B cell (primary cell): Measurements from ENCODE around the gene FBXL16. TPM values are rescaled to one million over a fixed set of nuclear protein-coding genes. Genes with fewer than 3 reads are reported as not detected.
"Not testable (repeated sequence)": the region's sequence is repeated elsewhere in the genome, so short reads cannot be mapped to it uniquely, and the experiment has no call there.

Experiments
- ATAC-seq: fragments of 200-7000 bp; cut with Tn5 transposase; one replicate; pipeline ENCODE4 v1.10.0; 2021; ENCODE audit warnings: low read depth, mild to moderate bottlenecking, moderate number of reproducible peaks, moderate library complexity
- CTCF ChIA-PET: fragments of 350-600 bp; sonication (Branson Sonifier 250); formaldehyde crosslinking; loops from one replicate; lab custom pipeline; 2021; ENCODE audit warnings: antibody characterized with exemption, inconsistent platforms; lab: Charles Lee
- POLR2A ChIA-PET: fragments of 350-600 bp; sonication (Branson Sonifier 250); formaldehyde crosslinking; loops from one replicate; lab custom pipeline; 2021; ENCODE audit warnings: antibody characterized with exemption; lab: Charles Lee
- DNase-seq: peaks from one replicate; pipeline ENCODE4 v3.0.0; 2013
- H2AFZ ChIP-seq: 2 replicates; pipeline ENCODE4 v1.6.1; 2012; ENCODE audit warnings: mild to moderate bottlenecking, low read depth, low read length; ENCODE audit not compliant: insufficient read depth, poor library complexity, severe bottlenecking
- H3K27ac ChIP-seq, 2 donors: 1 replicate in 1 of 2; 2 replicates in 1 of 2; pipeline ENCODE4 v1.5.1; 2012 to 2013; ENCODE audit warnings: low read length in 2 of 2, mild to moderate bottlenecking in 2 of 2, moderate library complexity in 1 of 2
- H3K27me3 ChIP-seq, 4 experiments: fragments of 200-600 bp in 1 of 4; sonication (generic) in 1 of 4; replicated peaks in 1 of 4; 1 replicate in 2 of 4; 2 replicates in 2 of 4; pipeline versions ENCODE4 v1.6.1 to v1.7.0; 2013 to 2016; ENCODE audit warnings: low read length in 3 of 4, mild to moderate bottlenecking in 2 of 4, mixed read lengths in 1 of 4, moderate library complexity in 1 of 4; ENCODE audit not compliant: insufficient read depth in 4 of 4, control insufficient read depth in 3 of 4; ENCODE audit errors: control extremely low read depth in 1 of 4
- H3K36me3 ChIP-seq, 2 experiments: replicated peaks in 1 of 2; 1 replicate in 1 of 2; 2 replicates in 1 of 2; pipeline versions ENCODE4 v1.6.1 to v1.7.1; 2013; ENCODE audit warnings: low read length in 1 of 2; ENCODE audit not compliant: insufficient read depth in 2 of 2, control insufficient read depth in 1 of 2; ENCODE audit errors: control extremely low read depth in 1 of 2, extremely low read depth in 1 of 2
- H3K4me1 ChIP-seq, 2 donors: fragments of 200-600 bp in 1 of 2; sonication (generic) in 1 of 2; 1 replicate in 1 of 2; 2 replicates in 1 of 2; pipeline versions ENCODE4 v1.5.1 to v1.6.1; 2013 to 2017; ENCODE audit warnings: low read length in 2 of 2; ENCODE audit not compliant: control insufficient read depth in 2 of 2, insufficient read depth in 2 of 2
- H3K4me2 ChIP-seq: replicated peaks from 2 replicates; pipeline ENCODE3; 2012; ENCODE audit warnings: mild to moderate bottlenecking, low read depth, low read length; ENCODE audit not compliant: poor library complexity, severe bottlenecking
- H3K4me3 ChIP-seq, 5 experiments: fragments of 200-600 bp in 1 of 5; sonication (generic) in 1 of 5; 1 replicate in 3 of 5; 2 replicates in 2 of 5; pipeline versions ENCODE4 v1.5.1 to v1.7.0; 2011 to 2016; ENCODE audit warnings: low read length in 4 of 5, mild to moderate bottlenecking in 4 of 5, low read depth in 2 of 5, control low read depth in 1 of 5, moderate library complexity in 1 of 5; ENCODE audit not compliant: insufficient read depth in 1 of 5; ENCODE audit errors: control extremely low read depth in 1 of 5, extremely low read depth in 1 of 5
- H3K79me2 ChIP-seq: fragments of 200-600 bp; sonication (generic); one replicate; pipeline ENCODE4 v1.6.0; 2016; ENCODE audit warnings: low read length; ENCODE audit not compliant: control insufficient read depth, insufficient read depth
- H3K9ac ChIP-seq: fragments of 200-600 bp; sonication (generic); 2 replicates; pipeline ENCODE4 v1.6.1; 2017; ENCODE audit warnings: mild to moderate bottlenecking, low read length, moderate library complexity
- H3K9me3 ChIP-seq, 3 donors: one replicate each; pipeline versions ENCODE4 v1.6.1 to v1.7.1; 2013; ENCODE audit warnings: low read length in 2 of 3; ENCODE audit not compliant: control insufficient read depth in 2 of 3, insufficient read depth in 1 of 3; ENCODE audit errors: control extremely low read depth in 1 of 3
- H4K20me1 ChIP-seq: 2 replicates; pipeline ENCODE4 v1.6.0; 2012; ENCODE audit warnings: mild to moderate bottlenecking, low read length; ENCODE audit not compliant: insufficient read depth, control insufficient read depth, poor library complexity, severe bottlenecking
- H3K27ac Mint-ChIP-seq: one replicate; pipeline ENCODE4 v1.8.0; 2021; ENCODE audit warnings: mixed read lengths
- H3K27me3 Mint-ChIP-seq: one replicate; pipeline ENCODE4 v1.8.0; 2021; ENCODE audit warnings: mixed read lengths
- H3K4me1 Mint-ChIP-seq: one replicate; pipeline ENCODE4 v1.8.0; 2021; ENCODE audit warnings: mixed read lengths
- H3K4me3 Mint-ChIP-seq: one replicate; pipeline ENCODE4 v1.8.0; 2021; ENCODE audit warnings: mixed read lengths
- H3K9me3 Mint-ChIP-seq: one replicate; pipeline ENCODE4 v1.8.0; 2022; ENCODE audit warnings: mixed read lengths; ENCODE audit not compliant: insufficient read depth
- EZH2 ChIP-seq: IDR thresholded peaks from 2 replicates; pipeline ENCODE4 v1.6.1; 2012; ENCODE audit warnings: borderline replicate concordance, low read depth, mild to moderate bottlenecking, moderate library complexity, low read length; ENCODE audit not compliant: insufficient read depth, poor library complexity, severe bottlenecking
- WGBS: methylation state at CpG from one replicate; pipeline ENCODE4 v1.1.5; 2013; ENCODE audit warnings: missing lambda C conversion rate; ENCODE audit not compliant: insufficient coverage; 5-methylcytosine and 5-hydroxymethylcytosine counted together
- intact Hi-C: fragments of 100-400 bp; cut with micrococcal nuclease; formaldehyde crosslinking; loops from one replicate; pipeline ENCODE4 v1.10.0; 2022
- polyA plus RNA-seq: library from polyadenylated mRNA; depleted of rRNA; stranded (reverse); fragments of >200 nt; gene quantifications from 2 replicates; pipeline ENCODE4 v1.2.3, GENCODE V29; 2012
- total RNA-seq, 2 donors: library from RNA; stranded (reverse); fragments of 120-200 nt in 1 of 2; gene quantifications; 1 replicate in 1 of 2; 2 replicates in 1 of 2; pipeline versions ENCODE4 v1.2.3 to v1.2.4, GENCODE V29; 2013 to 2022
- TF ChIP-seq, protein P1 (sequence below): fragments of 200-600 bp; IDR thresholded peaks from one replicate; pipeline ENCODE4 v1.8.0; 2022; ENCODE audit warnings: antibody characterized with exemption, mild to moderate bottlenecking

The FBXL16 gene
- total and polyA plus RNA-seq, 2 donors (not counting 1 experiment from before 2014, with no cell fraction given), result 2.2 to 5.8 TPM

DNA sequence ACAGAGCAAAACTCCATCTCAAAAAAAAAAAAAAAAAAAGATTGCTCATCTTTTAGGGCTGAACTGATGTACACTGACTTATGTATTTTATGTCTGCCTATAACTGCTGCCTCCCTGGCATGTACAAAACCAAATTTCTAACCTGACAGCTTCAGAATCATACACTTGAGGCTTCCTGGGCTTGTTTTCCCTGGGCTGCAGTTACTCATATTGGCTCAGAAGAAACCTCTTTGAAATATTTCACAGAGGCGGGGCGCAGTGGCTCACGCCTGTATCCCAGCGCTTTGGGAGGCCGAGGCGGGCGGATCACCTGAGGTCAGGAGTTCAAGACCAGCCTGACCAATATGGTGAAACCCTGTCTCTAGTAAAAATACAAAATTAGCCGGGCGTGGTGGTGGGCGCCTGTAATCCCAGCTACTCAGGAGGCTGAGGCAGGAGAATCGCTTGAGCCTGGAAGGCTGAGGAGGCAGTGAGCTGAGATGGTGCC, 48.6 kb upstream of the FBXL16 start:
- H3K4me3 Mint-ChIP-seq, intact Hi-C loops, H3K9ac ChIP-seq, H4K20me1 ChIP-seq, H3K4me2 ChIP-seq, H3K27me3 ChIP-seq, H3K27ac Mint-ChIP-seq, H3K4me3 ChIP-seq, ATAC-seq, H2AFZ ChIP-seq, H3K79me2 ChIP-seq, H3K4me1 Mint-ChIP-seq, H3K27ac ChIP-seq, H3K4me1 ChIP-seq, H3K9me3 ChIP-seq, H3K36me3 ChIP-seq, DNase-seq, CTCF ChIA-PET, H3K9me3 Mint-ChIP-seq: not testable (repeated sequence)
- POLR2A ChIA-PET, result interaction anchor here (0.7 kb wide), 1 partner anchor 184 kb away, joined by 3 read pairs; the partner anchor contains the start of gene PIGQ
- H3K27me3 Mint-ChIP-seq, result peaks cover 11% of the 10 kb centered on the region
- WGBS, result 97% methylated on average over 11 of the region's 11 CpGs

- CTCF ChIA-PET, result no interaction called here
- DNase-seq, result no peak
Observed at GRCh38 chr16:752007-752312, 46.4 kb upstream of the FBXL16 start.

More at GRCh38 chr16:752007-752312, 46.4 kb upstream of the FBXL16 start:
- intact Hi-C loops, result no loop called here
- H3K9me3 Mint-ChIP-seq, result peaks cover 3% of the 10 kb centered on the region
- no peak overlapping the region for H2AFZ ChIP-seq
- peaks cover 1% of the 10 kb centered on the region for H3K4me1 Mint-ChIP-seq
- no peaks in the 10 kb centered on the region for H3K36me3 ChIP-seq
- H3K4me2 ChIP-seq, result no peak overlapping the region
- H3K4me3 ChIP-seq, result no peak overlapping the region
- H3K9ac ChIP-seq, result no peak overlapping the region
- TF ChIP-seq, protein P1, sequence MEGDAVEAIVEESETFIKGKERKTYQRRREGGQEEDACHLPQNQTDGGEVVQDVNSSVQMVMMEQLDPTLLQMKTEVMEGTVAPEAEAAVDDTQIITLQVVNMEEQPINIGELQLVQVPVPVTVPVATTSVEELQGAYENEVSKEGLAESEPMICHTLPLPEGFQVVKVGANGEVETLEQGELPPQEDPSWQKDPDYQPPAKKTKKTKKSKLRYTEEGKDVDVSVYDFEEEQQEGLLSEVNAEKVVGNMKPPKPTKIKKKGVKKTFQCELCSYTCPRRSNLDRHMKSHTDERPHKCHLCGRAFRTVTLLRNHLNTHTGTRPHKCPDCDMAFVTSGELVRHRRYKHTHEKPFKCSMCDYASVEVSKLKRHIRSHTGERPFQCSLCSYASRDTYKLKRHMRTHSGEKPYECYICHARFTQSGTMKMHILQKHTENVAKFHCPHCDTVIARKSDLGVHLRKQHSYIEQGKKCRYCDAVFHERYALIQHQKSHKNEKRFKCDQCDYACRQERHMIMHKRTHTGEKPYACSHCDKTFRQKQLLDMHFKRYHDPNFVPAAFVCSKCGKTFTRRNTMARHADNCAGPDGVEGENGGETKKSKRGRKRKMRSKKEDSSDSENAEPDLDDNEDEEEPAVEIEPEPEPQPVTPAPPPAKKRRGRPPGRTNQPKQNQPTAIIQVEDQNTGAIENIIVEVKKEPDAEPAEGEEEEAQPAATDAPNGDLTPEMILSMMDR, result no peak
- no peak for TF ChIP-seq EZH2
- POLR2A ChIA-PET, result no interaction called here
- H3K27me3 ChIP-seq, result no peaks in the 10 kb centered on the region
- peaks cover 4 to 6% of the 10 kb centered on the region in 2 donors for H3K4me1 ChIP-seq
- 87% methylated on average over 6 of the region's 10 CpGs for WGBS
- no peak overlapping the region for H3K4me3 Mint-ChIP-seq
- no peaks in the 10 kb centered on the region for H4K20me1 ChIP-seq
- no peak overlapping the region for H3K27ac ChIP-seq
- H3K27me3 Mint-ChIP-seq, result peaks cover 5% of the 10 kb centered on the region
- H3K9me3 ChIP-seq, result peaks cover 0 to 4% (median 0%) of the 10 kb centered on the region in 3 donors
- no peak overlapping the region for H3K27ac Mint-ChIP-seq
- no peaks in the 10 kb centered on the region for H3K79me2 ChIP-seq
- no peak for ATAC-seq
